ENCODE measurements around the gene CXXC5. TPM values are rescaled to one million over a fixed set of nuclear protein-coding genes. Genes with fewer than 3 reads are reported as not detected.
A peak's percentile ranks its signal among the peaks of the same experiment; 100 is the strongest.
"Not testable (repeated sequence)": the region's sequence is repeated elsewhere in the genome, so short reads cannot be mapped to it uniquely, and the experiment has no call there.

CXXC5 gene
- polyA plus RNA-seq, 4 donors = 212 to 238 (median 220) TPM

DNA sequence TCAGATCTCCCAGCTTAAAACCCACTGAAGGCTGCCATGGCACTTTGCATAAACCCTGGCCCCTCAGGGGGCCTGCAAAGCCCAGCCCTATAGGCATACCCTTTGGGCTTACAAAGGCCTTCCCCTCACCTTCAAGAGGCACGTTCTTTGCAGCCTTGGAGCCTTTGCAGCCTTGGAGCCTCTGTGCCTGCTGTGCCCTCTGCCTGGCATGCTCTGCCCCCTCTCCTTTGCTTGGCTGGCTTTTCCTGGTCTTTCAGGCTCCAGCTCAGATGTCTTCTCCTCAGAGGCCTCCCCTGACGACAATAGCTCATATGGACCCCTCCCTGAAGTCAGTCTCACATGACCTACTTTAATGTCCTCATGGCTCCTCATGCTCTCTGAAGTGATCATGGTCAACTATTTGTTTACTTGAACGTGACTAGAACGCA lies 60.3 kb downstream of the CXXC5 start:
- no peak for DNase-seq (ENCODE audit: low read depth in 4 of 4, low spot score in 2 of 4)

- DNase-seq (ENCODE audit: low read depth in 4 of 4, low spot score in 2 of 4) = peak in 1 of 4 donors; percentile 64
These were observed 60.9 kb downstream of the CXXC5 start for GRCh38 chr5:139708877-139709581.

DNA sequence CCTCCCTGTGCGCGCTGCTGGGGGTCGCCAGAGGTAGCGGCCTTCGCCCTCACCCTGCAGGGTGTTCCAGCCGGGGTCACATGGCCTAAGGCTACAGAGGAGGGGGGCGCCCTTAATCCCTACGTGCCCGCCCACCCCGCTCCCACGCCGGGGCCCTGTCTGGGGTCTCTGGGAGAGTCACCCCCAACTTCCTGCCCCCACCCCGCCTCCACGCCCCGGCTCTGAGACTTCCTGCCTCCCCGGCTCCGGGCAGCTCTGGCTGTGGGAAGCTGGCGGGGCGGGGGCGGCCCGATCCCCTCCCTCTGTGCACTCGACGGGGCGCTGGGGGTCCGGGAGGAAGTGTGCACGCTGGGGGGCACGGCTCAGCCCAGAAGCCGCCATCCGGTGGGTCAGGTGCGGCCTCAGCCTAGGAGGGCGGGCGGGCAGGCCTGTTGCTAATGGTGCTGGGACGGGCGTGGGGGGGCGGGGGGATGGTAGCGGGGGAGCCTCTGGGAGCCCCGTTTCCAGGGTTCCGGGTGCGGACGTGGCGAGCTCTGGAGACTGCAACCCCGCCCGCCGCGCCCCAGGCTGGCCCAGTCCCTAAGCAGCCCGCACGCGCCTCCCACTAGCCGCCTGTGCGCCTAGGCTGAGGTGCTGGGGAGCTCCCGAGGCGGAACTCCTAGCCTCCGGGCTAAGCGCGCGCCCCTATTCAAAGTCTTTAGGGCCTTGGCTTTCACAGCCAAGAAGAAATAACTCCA lies 61.6 kb downstream of the CXXC5 start:
- DNase-seq (ENCODE audit: low read depth in 4 of 4, low spot score in 2 of 4) = peak in 1 of 4 donors; percentile 67

GRCh38 chr5:139710319-139711066 lies 62.3 kb downstream of the CXXC5 start:
- DNase-seq (ENCODE audit: low read depth in 4 of 4, low spot score in 2 of 4) = peak in 1 of 4 donors; percentile 80

- no peak for DNase-seq (ENCODE audit: low read depth in 4 of 4, low spot score in 2 of 4)
These were observed 63.1 kb downstream of the CXXC5 start for GRCh38 chr5:139711067-139711905.

DNA sequence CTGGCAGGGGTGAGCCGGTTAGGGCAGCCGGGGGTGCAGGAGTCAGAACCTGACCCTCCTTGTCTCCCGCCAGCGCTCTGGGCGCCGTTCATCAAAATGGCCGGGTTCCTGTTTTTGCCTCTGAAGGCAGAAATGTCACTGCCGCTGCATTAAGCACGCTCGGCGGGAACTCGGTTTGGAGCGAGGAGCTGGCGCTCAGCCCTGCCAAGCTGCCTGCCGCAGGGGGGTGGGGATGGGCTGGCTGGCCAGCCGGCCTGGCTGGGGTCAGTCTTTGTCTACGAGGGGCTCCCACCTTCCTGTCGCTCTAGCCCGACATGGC lies 63.7 kb downstream of the CXXC5 start:
- no peak for DNase-seq (ENCODE audit: low read depth in 4 of 4, low spot score in 2 of 4)

DNA sequence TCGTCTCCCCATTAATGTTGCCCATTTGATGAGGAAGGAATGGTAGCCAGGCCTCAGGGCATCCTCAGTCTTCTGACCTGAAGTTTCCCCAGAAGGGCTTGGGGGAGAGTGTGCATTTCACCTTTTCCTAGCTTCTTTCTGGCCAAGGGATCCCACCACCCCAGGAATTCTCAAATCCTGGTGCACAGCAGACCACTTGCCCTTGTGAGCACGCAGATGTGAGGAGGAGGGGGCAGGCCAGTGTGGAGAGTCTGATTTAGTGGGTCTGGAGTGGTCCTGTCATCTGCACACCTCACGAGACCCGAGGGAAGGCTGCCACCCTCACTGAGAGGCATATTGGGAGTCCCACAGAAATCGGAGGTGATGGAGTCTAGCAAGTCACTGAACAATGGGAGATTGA lies 64.3 kb downstream of the CXXC5 start:
- no peak for DNase-seq (ENCODE audit: low read depth in 4 of 4, low spot score in 2 of 4)

- DNase-seq (ENCODE audit: low read depth in 4 of 4, low spot score in 2 of 4) = not testable (repeated sequence)
These were observed 65.7 kb downstream of the CXXC5 start for GRCh38 chr5:139713898-139714297.

- no peak for DNase-seq (ENCODE audit: low read depth in 4 of 4, low spot score in 2 of 4)
These were observed 69.1 kb downstream of the CXXC5 start for GRCh38 chr5:139717221-139717620.

- not testable (repeated sequence) for DNase-seq (ENCODE audit: low read depth in 4 of 4, low spot score in 2 of 4)
These were observed 70.3 kb downstream of the CXXC5 start for GRCh38 chr5:139718403-139718802.

DNA sequence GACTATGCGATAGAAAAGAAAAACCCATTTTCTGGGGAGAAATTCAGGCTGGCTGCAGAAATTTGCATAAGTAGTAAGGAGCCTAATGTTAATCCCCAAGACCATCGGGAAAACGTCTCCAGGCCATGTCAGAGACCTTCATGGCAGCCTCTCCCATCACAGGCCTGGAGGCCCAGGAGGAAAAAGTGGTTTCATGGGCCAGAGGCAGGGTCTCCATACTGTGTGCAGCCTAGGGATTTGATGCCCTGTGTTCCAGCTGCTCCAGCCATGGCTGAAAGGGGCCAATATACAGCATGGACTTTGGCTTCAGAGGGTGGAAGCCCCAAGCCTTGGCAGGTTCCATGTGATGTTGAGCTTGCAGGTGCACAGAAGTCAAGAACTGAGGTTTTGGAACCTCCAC lies 71.8 kb downstream of the CXXC5 start:
- not testable (repeated sequence) for DNase-seq (ENCODE audit: low read depth in 4 of 4, low spot score in 2 of 4)

- no peak for DNase-seq (ENCODE audit: low read depth in 4 of 4, low spot score in 2 of 4)
These were observed 75.9 kb downstream of the CXXC5 start for GRCh38 chr5:139723986-139724587.

DNA sequence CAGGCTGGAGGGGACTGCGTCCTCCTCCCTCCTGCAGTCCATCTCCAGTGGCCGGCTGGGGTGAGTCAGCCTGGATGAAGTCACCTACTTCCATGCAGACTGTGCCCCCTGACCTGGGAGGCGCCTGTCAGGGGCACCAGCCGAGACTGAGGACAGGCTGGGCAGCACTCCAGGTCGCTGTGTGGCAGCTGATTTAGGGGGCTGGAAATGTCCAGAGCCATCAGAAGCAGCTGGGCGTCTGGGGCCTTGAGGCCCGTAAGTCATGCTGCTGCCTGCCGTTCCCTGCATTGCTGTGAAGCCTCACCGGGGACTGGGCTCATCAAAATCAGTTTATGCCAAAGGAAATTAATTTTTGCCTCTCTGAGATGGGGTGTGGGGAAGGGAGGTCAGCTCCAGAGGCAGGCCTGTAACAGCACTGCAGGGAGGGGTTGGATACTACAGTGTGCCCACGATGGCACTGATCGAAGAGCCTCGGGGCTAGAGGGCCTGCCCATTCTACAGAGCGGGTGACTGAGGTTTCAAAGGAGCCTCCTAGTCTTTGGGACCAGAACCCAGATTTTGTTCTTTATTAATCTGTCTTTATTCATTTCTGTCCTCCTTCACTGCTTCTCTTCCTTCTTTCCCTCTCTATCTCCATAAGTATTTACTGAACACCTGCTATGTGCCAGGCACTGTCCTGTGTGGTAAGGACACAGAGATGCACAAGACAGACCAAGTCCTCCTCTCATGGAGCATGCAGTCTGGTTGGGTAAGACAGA lies 77.1 kb downstream of the CXXC5 start:
- no peak for DNase-seq (ENCODE audit: low read depth in 4 of 4, low spot score in 2 of 4)

- no peak for DNase-seq (ENCODE audit: low read depth in 4 of 4, low spot score in 2 of 4)
These were observed 78.1 kb downstream of the CXXC5 start for GRCh38 chr5:139726248-139726647.

DNA sequence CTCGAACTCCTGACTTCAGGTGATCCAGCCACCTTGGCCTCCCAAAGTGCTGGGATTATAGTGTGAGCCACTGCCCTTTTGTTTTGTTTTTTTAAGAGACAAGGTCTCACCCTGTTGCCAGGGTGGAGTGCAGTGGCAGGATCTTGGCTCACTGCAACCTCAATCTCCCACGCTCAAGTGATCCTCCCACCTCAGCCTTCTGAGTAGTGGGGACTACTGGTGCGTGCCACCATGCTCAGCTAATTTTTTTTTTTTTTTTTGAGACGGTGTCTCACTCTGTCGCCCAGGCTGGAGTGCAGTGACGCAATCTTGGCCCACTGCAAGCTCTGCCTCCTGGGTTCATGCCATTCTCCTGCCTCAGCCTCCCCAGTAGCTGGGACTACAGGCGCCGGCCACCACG lies 79.5 kb downstream of the CXXC5 start:
- DNase-seq (ENCODE audit: low read depth in 4 of 4, low spot score in 2 of 4) = not testable (repeated sequence)

GRCh38 chr5:139731281-139731680 lies 83.1 kb downstream of the CXXC5 start:
- no peak for DNase-seq (ENCODE audit: low read depth in 4 of 4, low spot score in 2 of 4)

GRCh38 chr5:139732019-139732418 lies 83.9 kb downstream of the CXXC5 start:
- no peak for DNase-seq (ENCODE audit: low read depth in 4 of 4, low spot score in 2 of 4)

- DNase-seq (ENCODE audit: low read depth in 4 of 4, low spot score in 2 of 4) = no peak
These were observed 85.0 kb downstream of the CXXC5 start for GRCh38 chr5:139733010-139733688.
